Activated T-cell treated with anti-CD3 and anti-CD28 coated beads, Interleukin-2, amount 50 U/mL, for 24 hours (primary cell): ENCODE measurements around the gene MGMT.

Experiments used
- DNase-seq: peaks from one replicate; pipeline ENCODE4 v3.0.0-alpha.2; 2020
- H3K27ac Mint-ChIP-seq: 2 replicates; pipeline ENCODE4 v1.8.0; 2020; ENCODE audit warnings: mild to moderate bottlenecking, mixed read lengths
- H3K27me3 Mint-ChIP-seq: 2 replicates; pipeline ENCODE4 v1.8.0; 2020; ENCODE audit warnings: mixed read lengths
- H3K36me3 Mint-ChIP-seq: 2 replicates; pipeline ENCODE4 v1.8.0; 2020; ENCODE audit warnings: low read depth, mixed read lengths
- H3K4me1 Mint-ChIP-seq: 2 replicates; pipeline ENCODE4 v1.8.0; 2020; ENCODE audit warnings: low read depth, mixed read lengths
- H3K4me3 Mint-ChIP-seq: 2 replicates; pipeline ENCODE4 v1.8.0; 2020; ENCODE audit warnings: mild to moderate bottlenecking, moderate library complexity, mixed read lengths
- H3K9me3 Mint-ChIP-seq: 2 replicates; pipeline ENCODE4 v1.8.0; 2020; ENCODE audit warnings: mixed read lengths

Gene MGMT

GRCh38 chr10:129581827-129582411 is 114.9 kb downstream of the MGMT start:
- no peak for DNase-seq
- Mint-ChIP-seq H3K4me3 (no peak overlapping the region), H3K27ac (no peak overlapping the region), H3K27me3 (no peaks in the 10 kb centered on the region), H3K36me3 (peaks cover 67% of the 10 kb centered on the region), H3K4me1 (no peaks in the 10 kb centered on the region), H3K9me3 (peaks cover 56% of the 10 kb centered on the region)

- H3K27me3 Mint-ChIP-seq, result no peaks in the 10 kb centered on the region
- H3K36me3 Mint-ChIP-seq, result peaks cover 84% of the 10 kb centered on the region
- peaks cover 73% of the 10 kb centered on the region for H3K9me3 Mint-ChIP-seq
- no peak overlapping the region for H3K4me3 Mint-ChIP-seq
- DNase-seq, result no peak
- no peaks in the 10 kb centered on the region for H3K4me1 Mint-ChIP-seq
- H3K27ac Mint-ChIP-seq, result no peak overlapping the region
Observed at GRCh38 chr10:129583831-129584230, 116.8 kb downstream of the MGMT start.

- Mint-ChIP-seq H3K9me3 (peaks cover 81% of the 10 kb centered on the region), H3K4me3 (no peak overlapping the region)
Observed at GRCh38 chr10:129586898-129587443, 119.9 kb downstream of the MGMT start.

GRCh38 chr10:129589546-129589945 is 122.5 kb downstream of the MGMT start:
- Mint-ChIP-seq H3K9me3 (peaks cover 71% of the 10 kb centered on the region), H3K4me1 (no peaks in the 10 kb centered on the region), H3K27me3 (no peaks in the 10 kb centered on the region), H3K36me3 (peaks cover 92% of the 10 kb centered on the region), H3K27ac (no peak overlapping the region), H3K4me3 (no peak overlapping the region)
- no peak for DNase-seq

More at GRCh38 chr10:129586898-129587443, 119.9 kb downstream of the MGMT start:
- Mint-ChIP-seq H3K4me1 (no peaks in the 10 kb centered on the region), H3K27ac (no peak overlapping the region), H3K36me3 (peaks cover 90% of the 10 kb centered on the region), H3K27me3 (no peaks in the 10 kb centered on the region)
- DNase-seq, result no peak

GRCh38 chr10:129593953-129594352 is 126.9 kb downstream of the MGMT start:
- Mint-ChIP-seq H3K36me3 (peaks cover 83% of the 10 kb centered on the region), H3K27me3 (no peaks in the 10 kb centered on the region), H3K27ac (no peak overlapping the region), H3K4me1 (no peaks in the 10 kb centered on the region), H3K9me3 (peaks cover 49% of the 10 kb centered on the region), H3K4me3 (no peak overlapping the region)
- DNase-seq, result no peak

GRCh38 chr10:129594811-129595210 is 127.8 kb downstream of the MGMT start:
- Mint-ChIP-seq H3K9me3 (peaks cover 45% of the 10 kb centered on the region), H3K27ac (no peak overlapping the region), H3K36me3 (peaks cover 78% of the 10 kb centered on the region), H3K27me3 (no peaks in the 10 kb centered on the region), H3K4me3 (no peak overlapping the region), H3K4me1 (no peaks in the 10 kb centered on the region)
- DNase-seq, result no peak

GRCh38 chr10:129598413-129598812 is 131.4 kb downstream of the MGMT start:
- peaks cover 68% of the 10 kb centered on the region for H3K36me3 Mint-ChIP-seq
- DNase-seq, result no peak
- no peak overlapping the region for H3K4me3 Mint-ChIP-seq
- no peaks in the 10 kb centered on the region for H3K27me3 Mint-ChIP-seq
- H3K9me3 Mint-ChIP-seq, result peaks cover 32% of the 10 kb centered on the region
- H3K27ac Mint-ChIP-seq, result no peak overlapping the region
- no peaks in the 10 kb centered on the region for H3K4me1 Mint-ChIP-seq

- Mint-ChIP-seq H3K27ac (no peak overlapping the region), H3K4me1 (no peaks in the 10 kb centered on the region), H3K4me3 (no peak overlapping the region), H3K9me3 (peaks cover 25% of the 10 kb centered on the region), H3K27me3 (no peaks in the 10 kb centered on the region), H3K36me3 (peaks cover 66% of the 10 kb centered on the region)
- no peak for DNase-seq
Observed at GRCh38 chr10:129599160-129599559, 132.1 kb downstream of the MGMT start.

- Mint-ChIP-seq H3K27ac (no peak overlapping the region), H3K36me3 (peaks cover 59% of the 10 kb centered on the region), H3K4me3 (no peak overlapping the region), H3K4me1 (peaks cover 7% of the 10 kb centered on the region), H3K9me3 (peaks cover 8% of the 10 kb centered on the region), H3K27me3 (no peaks in the 10 kb centered on the region)
- no peak for DNase-seq
Observed at GRCh38 chr10:129601737-129602136, 134.7 kb downstream of the MGMT start.

GRCh38 chr10:129602938-129603535 is 136.0 kb downstream of the MGMT start:
- H3K27me3 Mint-ChIP-seq, result no peaks in the 10 kb centered on the region
- no peak overlapping the region for H3K4me3 Mint-ChIP-seq
- peaks cover 7% of the 10 kb centered on the region for H3K9me3 Mint-ChIP-seq
- no peak for DNase-seq
- peaks cover 7% of the 10 kb centered on the region for H3K4me1 Mint-ChIP-seq
- H3K27ac Mint-ChIP-seq, result no peak overlapping the region
- peaks cover 58% of the 10 kb centered on the region for H3K36me3 Mint-ChIP-seq

GRCh38 chr10:129604333-129605032 is 137.4 kb downstream of the MGMT start:
- H3K9me3 Mint-ChIP-seq, result peaks cover 4% of the 10 kb centered on the region
- H3K4me3 Mint-ChIP-seq, result no peak overlapping the region
- DNase-seq, result no peak
- H3K4me1 Mint-ChIP-seq, result peaks cover 7% of the 10 kb centered on the region
- no peak overlapping the region for H3K27ac Mint-ChIP-seq
- no peaks in the 10 kb centered on the region for H3K27me3 Mint-ChIP-seq
- peaks cover 65% of the 10 kb centered on the region for H3K36me3 Mint-ChIP-seq

- peaks cover 7% of the 10 kb centered on the region for H3K4me1 Mint-ChIP-seq
- H3K36me3 Mint-ChIP-seq, result peaks cover 69% of the 10 kb centered on the region
- no peak overlapping the region for H3K27ac Mint-ChIP-seq
- H3K27me3 Mint-ChIP-seq, result no peaks in the 10 kb centered on the region
- DNase-seq, result no peak
- no peak overlapping the region for H3K4me3 Mint-ChIP-seq
- peaks cover 6% of the 10 kb centered on the region for H3K9me3 Mint-ChIP-seq
Observed at GRCh38 chr10:129605266-129605985, 138.4 kb downstream of the MGMT start.

GRCh38 chr10:129605986-129606518 is 139.0 kb downstream of the MGMT start:
- DNase-seq, result no peak
- Mint-ChIP-seq H3K27me3 (no peaks in the 10 kb centered on the region), H3K9me3 (peaks cover 6% of the 10 kb centered on the region), H3K27ac (no peak overlapping the region), H3K4me1 (peaks cover 7% of the 10 kb centered on the region), H3K4me3 (no peak overlapping the region), H3K36me3 (peaks cover 75% of the 10 kb centered on the region)

GRCh38 chr10:129607607-129608109 is 140.6 kb downstream of the MGMT start:
- H3K4me1 Mint-ChIP-seq, result peaks cover 7% of the 10 kb centered on the region
- H3K36me3 Mint-ChIP-seq, result peaks cover 77% of the 10 kb centered on the region
- DNase-seq, result no peak
- H3K4me3 Mint-ChIP-seq, result no peak overlapping the region
- H3K9me3 Mint-ChIP-seq, result peaks cover 6% of the 10 kb centered on the region
- H3K27me3 Mint-ChIP-seq, result no peaks in the 10 kb centered on the region
- no peak overlapping the region for H3K27ac Mint-ChIP-seq
